CD14-positive monocyte (primary cell): ENCODE data around the gene GTPBP10. TPM values are rescaled to one million over a fixed set of nuclear protein-coding genes. Genes with fewer than 3 reads are reported as not detected.

ENCODE experiments used
- DNase-seq, 3 donors: peaks; one replicate each; pipeline ENCODE4 v3.0.0-alpha.2; 2011 to 2022
- H2AFZ ChIP-seq: 2 replicates; pipeline ENCODE4 v1.6.0; 2012; ENCODE audit warnings: mild to moderate bottlenecking, low read depth, low read length, inconsistent platforms; ENCODE audit not compliant: insufficient read depth, poor library complexity, severe bottlenecking
- H3K27ac ChIP-seq, 2 donors: 1 replicate in 1 of 2; 2 replicates in 1 of 2; pipeline ENCODE4 v1.5.1; 2012 to 2013; ENCODE audit warnings: low read length in 2 of 2, control low read depth in 1 of 2, inconsistent platforms in 1 of 2, low read depth in 1 of 2, mild to moderate bottlenecking in 1 of 2
- H3K27me3 ChIP-seq, 2 donors: one replicate each; pipeline versions ENCODE4 v1.6.0 to v1.6.1; 2011 to 2013; ENCODE audit warnings: low read length in 2 of 2; ENCODE audit not compliant: control insufficient read depth in 2 of 2, insufficient read depth in 2 of 2
- H3K36me3 ChIP-seq, 2 donors: replicated peaks in 1 of 2; 1 replicate in 1 of 2; 2 replicates in 1 of 2; pipeline versions ENCODE4 v1.5.1 to v1.6.1; 2012 to 2013; ENCODE audit warnings: low read length in 2 of 2, control low read depth in 1 of 2, inconsistent platforms in 1 of 2, mild to moderate bottlenecking in 1 of 2; ENCODE audit not compliant: insufficient read depth in 2 of 2, control insufficient read depth in 1 of 2
- H3K4me1 ChIP-seq, 2 donors: 1 replicate in 1 of 2; 2 replicates in 1 of 2; pipeline versions ENCODE4 v1.5.1 to v1.6.1; 2012 to 2013; ENCODE audit warnings: low read length in 2 of 2, control low read depth in 1 of 2, inconsistent platforms in 1 of 2, mild to moderate bottlenecking in 1 of 2, moderate library complexity in 1 of 2; ENCODE audit not compliant: insufficient read depth in 2 of 2, control insufficient read depth in 1 of 2
- H3K4me2 ChIP-seq: replicated peaks from 2 replicates; pipeline ENCODE3; 2012; ENCODE audit warnings: low read length, moderate library complexity, mild to moderate bottlenecking; ENCODE audit not compliant: poor library complexity, severe bottlenecking; ENCODE audit errors: extremely low read depth
- H3K4me3 ChIP-seq, 3 experiments: fragments of 200-600 bp in 1 of 3; sonication (generic) in 1 of 3; replicated peaks in 1 of 3; 1 replicate in 2 of 3; 2 replicates in 1 of 3; pipeline ENCODE4 v1.5.1; 2011 to 2013; ENCODE audit warnings: low read length in 3 of 3, mild to moderate bottlenecking in 3 of 3, control low read depth in 2 of 3, low read depth in 2 of 3, inconsistent platforms in 1 of 3, moderate library complexity in 1 of 3
- H3K79me2 ChIP-seq: 2 replicates; pipeline ENCODE4 v1.6.0; 2012; ENCODE audit warnings: mild to moderate bottlenecking, control low read depth, inconsistent platforms, low read length, moderate library complexity; ENCODE audit not compliant: insufficient read depth
- H3K9ac ChIP-seq: 2 replicates; pipeline ENCODE4 v1.6.0; 2017; ENCODE audit warnings: low read length, mild to moderate bottlenecking; ENCODE audit not compliant: insufficient read depth, poor library complexity, severe bottlenecking
- H3K9me3 ChIP-seq, 2 donors: replicated peaks in 1 of 2; 1 replicate in 1 of 2; 2 replicates in 1 of 2; pipeline versions ENCODE4 v1.5.1 to v1.6.1; 2012 to 2013; ENCODE audit warnings: low read length in 2 of 2, control low read depth in 1 of 2; ENCODE audit not compliant: control insufficient read depth in 1 of 2, insufficient read depth in 1 of 2
- H4K20me1 ChIP-seq: 2 replicates; pipeline ENCODE4 v1.6.0; 2012; ENCODE audit warnings: mild to moderate bottlenecking, low read length, control low read depth, moderate library complexity; ENCODE audit not compliant: insufficient read depth
- H3K27ac Mint-ChIP-seq, 7 donors: one replicate each; pipeline ENCODE4 v1.8.0; 2020; ENCODE audit warnings: mild to moderate bottlenecking in 7 of 7, mixed read lengths in 7 of 7, moderate library complexity in 6 of 7, inconsistent platforms in 2 of 7
- H3K27me3 Mint-ChIP-seq, 3 donors: one replicate each; pipeline ENCODE4 v1.8.0; 2021 to 2022; ENCODE audit warnings: low read depth in 3 of 3, mild to moderate bottlenecking in 3 of 3, mixed read lengths in 3 of 3, moderate library complexity in 3 of 3, inconsistent platforms in 1 of 3
- H3K36me3 Mint-ChIP-seq, 2 donors: one replicate each; pipeline ENCODE4 v1.8.0; 2020; ENCODE audit warnings: mixed read lengths in 2 of 2, inconsistent platforms in 1 of 2, mild to moderate bottlenecking in 1 of 2
- H3K4me1 Mint-ChIP-seq: one replicate; pipeline ENCODE4 v1.8.0; 2020; ENCODE audit warnings: mild to moderate bottlenecking, mixed read lengths
- H3K4me3 Mint-ChIP-seq, 2 donors: one replicate each; pipeline ENCODE4 v1.8.0; 2020; ENCODE audit warnings: mild to moderate bottlenecking in 2 of 2, mixed read lengths in 2 of 2, moderate library complexity in 1 of 2
- H3K9me3 Mint-ChIP-seq, 7 donors: one replicate each; pipeline ENCODE4 v1.8.0; 2020 to 2022; ENCODE audit warnings: mixed read lengths in 7 of 7, mild to moderate bottlenecking in 6 of 7, moderate library complexity in 6 of 7, inconsistent platforms in 2 of 7
- WGBS: methylation state at CpG from one replicate; pipeline ENCODE4 v1.1.5; 2013; ENCODE audit warnings: missing lambda C conversion rate; ENCODE audit not compliant: insufficient coverage; 5-methylcytosine and 5-hydroxymethylcytosine counted together
- intact Hi-C, 2 donors: fragments of 100-400 bp; cut with micrococcal nuclease; formaldehyde crosslinking; loops; one replicate each; pipeline versions ENCODE4 v1.15.0 to v1.15.1; 2023
- polyA plus RNA-seq, 3 donors: library from polyadenylated mRNA; depleted of rRNA in 1 of 3; unstranded in 2 of 3; stranded (reverse) in 1 of 3; fragments of 300-500 nt in 2 of 3; fragments of >200 nt in 1 of 3; fragmentation: Illumina TruSeq in 2 of 3; gene quantifications; 1 replicate in 2 of 3; 2 replicates in 1 of 3; pipeline ENCODE4 v1.2.3, GENCODE V29; 2012 to 2021
- TF ChIP-seq, protein P1 (sequence below): fragments of 200-600 bp; IDR thresholded peaks from one replicate; pipeline ENCODE4 v1.8.0; 2022; ENCODE audit warnings: antibody characterized with exemption, mild to moderate bottlenecking

Gene GTPBP10
- polyA plus RNA-seq, 3 donors = 7.0 to 12.2 (median 10.4) TPM

GRCh38 chr7:90412458-90413184, 66.1 kb downstream of the GTPBP10 start:
- Mint-ChIP-seq H3K36me3 (peaks cover 4 to 9% of the 10 kb centered on the region in 2 donors), H3K4me1 (no peaks in the 10 kb centered on the region), H3K9me3 (peaks cover 0 to 1% (median 0%) of the 10 kb centered on the region in 7 donors), H3K27me3 (peaks cover 0 to 2% (median 0%) of the 10 kb centered on the region in 3 donors), H3K4me3 (no peak overlapping the region), H3K27ac (peak overlapping the region in 1 of 7 donors; percentile 51)
- Histone ChIP-seq H3K27me3 (no peaks in the 10 kb centered on the region), H3K27ac (no peak overlapping the region), H3K4me3 (no peak overlapping the region), H3K79me2 (no peaks in the 10 kb centered on the region), H3K36me3 (peaks cover 0 to 6% of the 10 kb centered on the region in 2 donors), H3K9me3 (no peaks in the 10 kb centered on the region), H3K4me1 (no peaks in the 10 kb centered on the region), H2AFZ (no peak overlapping the region), H4K20me1 (no peaks in the 10 kb centered on the region), H3K9ac (no peak overlapping the region), H3K4me2 (no peak overlapping the region)
- intact Hi-C loops = no loop called here
- WGBS = 94% methylated on average over 11 of the region's 11 CpGs
- DNase-seq = no peak
- TF ChIP-seq, protein P1, sequence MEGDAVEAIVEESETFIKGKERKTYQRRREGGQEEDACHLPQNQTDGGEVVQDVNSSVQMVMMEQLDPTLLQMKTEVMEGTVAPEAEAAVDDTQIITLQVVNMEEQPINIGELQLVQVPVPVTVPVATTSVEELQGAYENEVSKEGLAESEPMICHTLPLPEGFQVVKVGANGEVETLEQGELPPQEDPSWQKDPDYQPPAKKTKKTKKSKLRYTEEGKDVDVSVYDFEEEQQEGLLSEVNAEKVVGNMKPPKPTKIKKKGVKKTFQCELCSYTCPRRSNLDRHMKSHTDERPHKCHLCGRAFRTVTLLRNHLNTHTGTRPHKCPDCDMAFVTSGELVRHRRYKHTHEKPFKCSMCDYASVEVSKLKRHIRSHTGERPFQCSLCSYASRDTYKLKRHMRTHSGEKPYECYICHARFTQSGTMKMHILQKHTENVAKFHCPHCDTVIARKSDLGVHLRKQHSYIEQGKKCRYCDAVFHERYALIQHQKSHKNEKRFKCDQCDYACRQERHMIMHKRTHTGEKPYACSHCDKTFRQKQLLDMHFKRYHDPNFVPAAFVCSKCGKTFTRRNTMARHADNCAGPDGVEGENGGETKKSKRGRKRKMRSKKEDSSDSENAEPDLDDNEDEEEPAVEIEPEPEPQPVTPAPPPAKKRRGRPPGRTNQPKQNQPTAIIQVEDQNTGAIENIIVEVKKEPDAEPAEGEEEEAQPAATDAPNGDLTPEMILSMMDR = no peak

DNA sequence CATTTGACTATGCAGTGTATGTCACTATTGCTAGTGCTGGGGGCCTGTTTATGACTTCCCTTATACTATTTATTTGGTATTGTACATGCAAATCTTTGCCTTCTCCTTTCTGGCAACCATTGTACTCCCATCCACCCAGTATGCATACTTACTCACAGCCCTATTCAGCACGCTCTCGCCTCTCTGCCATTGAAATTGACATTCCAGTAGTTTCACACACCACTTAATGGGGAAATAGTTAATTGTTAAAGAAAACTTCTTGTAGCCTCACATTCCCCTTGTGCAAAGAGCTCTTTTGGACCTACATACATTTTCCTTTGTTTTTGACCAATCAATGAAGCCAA, 66.6 kb downstream of the GTPBP10 start:
- no peaks in the 10 kb centered on the region for H3K4me1 ChIP-seq
- no peaks in the 10 kb centered on the region for H3K27me3 ChIP-seq
- H3K27ac Mint-ChIP-seq = no peak overlapping the region
- TF ChIP-seq, protein P1 = peak; percentile 10
- no peaks in the 10 kb centered on the region for H3K4me1 Mint-ChIP-seq
- no peaks in the 10 kb centered on the region for H4K20me1 ChIP-seq
- no peaks in the 10 kb centered on the region for H3K9me3 ChIP-seq
- DNase-seq = no peak
- H3K4me2 ChIP-seq = no peak overlapping the region
- H3K36me3 Mint-ChIP-seq = peaks cover 4 to 6% of the 10 kb centered on the region in 2 donors
- peaks cover 0 to 1% (median 0%) of the 10 kb centered on the region in 7 donors for H3K9me3 Mint-ChIP-seq
- H3K27me3 Mint-ChIP-seq = peaks cover 0 to 2% (median 0%) of the 10 kb centered on the region in 3 donors
- H3K4me3 Mint-ChIP-seq = no peak overlapping the region
- no peak overlapping the region for H3K4me3 ChIP-seq
- no peaks in the 10 kb centered on the region for H3K79me2 ChIP-seq
- H3K9ac ChIP-seq = no peak overlapping the region
- H2AFZ ChIP-seq = no peak overlapping the region
- no peak overlapping the region for H3K27ac ChIP-seq
- no CpG with 5 or more reads among the region's 2 CpGs for WGBS
- H3K36me3 ChIP-seq = peaks cover 0 to 6% of the 10 kb centered on the region in 2 donors
- intact Hi-C loops = no loop called here
